WTC11 (cell line): ENCODE data around the gene FAM13B. TPM values are rescaled to one million over a fixed set of nuclear protein-coding genes. Genes with fewer than 3 reads are reported as not detected.

Experiments
- ATAC-seq: fragments of 200-7000 bp; cut with Tn5 transposase; 2 replicates; pipeline ENCODE4 v1.10.0; 2021; ENCODE audit warnings: mild to moderate bottlenecking, moderate library complexity
- CTCF ChIA-PET: fragments of 300-600 bp; sonication (Branson Sonifier 250); formaldehyde crosslinking; loops from one replicate; lab custom pipeline; 2021; ENCODE audit warnings: antibody characterized with exemption; lab: Charles Lee
- POLR2A ChIA-PET: fragments of 350-600 bp; sonication (Branson Sonifier 250); formaldehyde crosslinking; loops from one replicate; lab custom pipeline; 2021; ENCODE audit warnings: antibody characterized with exemption; lab: Charles Lee
- DNase-seq: peaks from one replicate; pipeline ENCODE4 v3.0.0; 2021; ENCODE audit warnings: low spot score
- H3K27ac Mint-ChIP-seq: 2 replicates; pipeline ENCODE4 v1.8.0; 2021; ENCODE audit warnings: mixed read lengths
- H3K27me3 Mint-ChIP-seq: 2 replicates; pipeline ENCODE4 v1.8.0; 2021; ENCODE audit warnings: low read depth, mild to moderate bottlenecking, moderate library complexity, mixed read lengths
- H3K36me3 Mint-ChIP-seq: 2 replicates; pipeline ENCODE4 v1.8.0; 2021; ENCODE audit warnings: mixed read lengths
- H3K4me1 Mint-ChIP-seq: 2 replicates; pipeline ENCODE4 v1.8.0; 2022; ENCODE audit warnings: mixed read lengths
- H3K4me3 Mint-ChIP-seq: 2 replicates; pipeline ENCODE4 v1.8.0; 2021; ENCODE audit warnings: mild to moderate bottlenecking, moderate library complexity, mixed read lengths
- H3K9me3 Mint-ChIP-seq: 2 replicates; pipeline ENCODE4 v1.8.0; 2021; ENCODE audit warnings: mixed read lengths
- ATF1 ChIP-seq: sonication (generic); formaldehyde crosslinking; IDR thresholded peaks from 2 replicates; pipeline ENCODE4 v1.8.1; 2023; ENCODE audit warnings: mild to moderate bottlenecking, moderate library complexity, missing genetic modification reagents
- CREB1 ChIP-seq: sonication (generic); formaldehyde crosslinking; IDR thresholded peaks from 2 replicates; pipeline ENCODE4 v1.8.0; 2023; ENCODE audit warnings: mild to moderate bottlenecking, missing genetic modification reagents
- CREM ChIP-seq: sonication (generic); formaldehyde crosslinking; IDR thresholded peaks from 2 replicates; pipeline ENCODE4 v1.8.1; 2022; ENCODE audit warnings: mild to moderate bottlenecking, missing genetic modification reagents, moderate library complexity
- CTCF ChIP-seq: fragments of 200-600 bp; IDR thresholded peaks from 2 replicates; pipeline ENCODE4 v1.8.0; 2022; ENCODE audit warnings: antibody characterized with exemption
- ERG ChIP-seq: fragments of 250-450 bp; sonication (Bioruptor Pico); IDR thresholded peaks from 2 replicates; pipeline ENCODE4 v1.8.0; 2021; ENCODE audit warnings: mild to moderate bottlenecking
- ESRRA ChIP-seq: sonication (generic); formaldehyde crosslinking; IDR thresholded peaks from 2 replicates; pipeline ENCODE4 v1.8.1; 2022; ENCODE audit warnings: mild to moderate bottlenecking, missing genetic modification reagents, borderline replicate concordance
- FOXJ3 ChIP-seq: sonication (generic); formaldehyde crosslinking; IDR thresholded peaks from 2 replicates; pipeline ENCODE4 v1.9.0; 2021; ENCODE audit warnings: missing genetic modification reagents, mild to moderate bottlenecking, borderline replicate concordance
- FOXK1 ChIP-seq: sonication (generic); formaldehyde crosslinking; IDR thresholded peaks from 2 replicates; pipeline ENCODE4 v1.8.0; 2022; ENCODE audit warnings: mild to moderate bottlenecking, moderate library complexity, missing genetic modification reagents
- FOXP1 ChIP-seq: sonication (generic); formaldehyde crosslinking; IDR thresholded peaks from 2 replicates; pipeline ENCODE4 v1.8.0; 2022; ENCODE audit warnings: missing genetic modification reagents, mild to moderate bottlenecking, moderate library complexity, borderline replicate concordance
- GRHL2 ChIP-seq: fragments of 250-450 bp; sonication (Bioruptor Pico); IDR thresholded peaks from 2 replicates; pipeline ENCODE4 v1.8.0; 2022; ENCODE audit warnings: mild to moderate bottlenecking, moderate library complexity; ENCODE audit not compliant: insufficient replicate concordance, severe bottlenecking
- HMGA2 ChIP-seq: fragments of 250-450 bp; sonication (Bioruptor Pico); IDR thresholded peaks from 2 replicates; pipeline ENCODE4 v1.4.0; 2021; ENCODE audit warnings: mild to moderate bottlenecking, moderate library complexity
- HMGXB4 ChIP-seq: sonication (generic); formaldehyde crosslinking; IDR thresholded peaks from 2 replicates; pipeline ENCODE4 v1.8.1; 2023; ENCODE audit warnings: mild to moderate bottlenecking, moderate library complexity, missing genetic modification reagents
- MAX ChIP-seq: sonication (generic); formaldehyde crosslinking; IDR thresholded peaks from 2 replicates; pipeline ENCODE4 v1.8.0; 2022; ENCODE audit warnings: mild to moderate bottlenecking, missing genetic modification reagents
- MYBL2 ChIP-seq: sonication (generic); formaldehyde crosslinking; IDR thresholded peaks from 2 replicates; pipeline ENCODE4 v1.8.1; 2023; ENCODE audit warnings: mild to moderate bottlenecking, moderate library complexity, missing genetic modification reagents
- NFE2L1 ChIP-seq: sonication (generic); formaldehyde crosslinking; IDR thresholded peaks from 2 replicates; pipeline ENCODE4 v1.8.1; 2023; ENCODE audit warnings: missing genetic modification reagents
- NR2C2 ChIP-seq: sonication (generic); formaldehyde crosslinking; IDR thresholded peaks from 2 replicates; pipeline ENCODE4 v1.8.0; 2022; ENCODE audit warnings: mild to moderate bottlenecking, missing genetic modification reagents
- RELA ChIP-seq: sonication (generic); formaldehyde crosslinking; IDR thresholded peaks from 2 replicates; pipeline ENCODE4 v1.8.1; 2022; ENCODE audit warnings: missing genetic modification reagents, mild to moderate bottlenecking, borderline replicate concordance
- SMAD3 ChIP-seq: sonication (generic); formaldehyde crosslinking; IDR thresholded peaks from 2 replicates; pipeline ENCODE4 v1.8.0; 2022; ENCODE audit warnings: missing genetic modification reagents, mild to moderate bottlenecking, borderline replicate concordance
- TEAD1 ChIP-seq: sonication (generic); formaldehyde crosslinking; IDR thresholded peaks from 2 replicates; pipeline ENCODE4 v1.8.0; 2022; ENCODE audit warnings: mild to moderate bottlenecking, missing genetic modification reagents
- USF2 ChIP-seq: sonication (generic); formaldehyde crosslinking; IDR thresholded peaks from 2 replicates; pipeline ENCODE4 v1.8.1; 2023; ENCODE audit warnings: mild to moderate bottlenecking, missing genetic modification reagents, moderate library complexity
- ZNF121 ChIP-seq: sonication (generic); formaldehyde crosslinking; IDR thresholded peaks from 2 replicates; pipeline ENCODE4 v1.8.0; 2023; ENCODE audit warnings: missing genetic modification reagents
- ZNF138 ChIP-seq: sonication (generic); formaldehyde crosslinking; conservative IDR thresholded peaks from 2 replicates; pipeline ENCODE4 v1.8.1; 2022; ENCODE audit warnings: mild to moderate bottlenecking, moderate library complexity, missing genetic modification reagents
- ZNF317 ChIP-seq: sonication (generic); formaldehyde crosslinking; IDR thresholded peaks from 2 replicates; pipeline ENCODE4 v1.8.1; 2023; ENCODE audit warnings: low read depth, mild to moderate bottlenecking, moderate library complexity, missing genetic modification reagents, borderline replicate concordance
- ZNF423 ChIP-seq: fragments of 250-450 bp; sonication (Bioruptor Pico); IDR thresholded peaks from 2 replicates; pipeline ENCODE4 v2.1.2; 2022; ENCODE audit warnings: mild to moderate bottlenecking, moderate library complexity
- ZNF532 ChIP-seq: fragments of 250-450 bp; sonication (Bioruptor Pico); IDR thresholded peaks from 2 replicates; pipeline ENCODE4 v1.9.0; 2021; ENCODE audit warnings: mild to moderate bottlenecking, borderline replicate concordance
- ZNF671 ChIP-seq: fragments of 250-450 bp; sonication (Bioruptor Pico); IDR thresholded peaks from 2 replicates; pipeline ENCODE4 v1.8.0; 2021; ENCODE audit warnings: mild to moderate bottlenecking
- total RNA-seq: library from RNA; stranded (reverse); gene quantifications from 3 replicates; pipeline ENCODE4 v1.2.3, GENCODE V29; 2021

FAM13B gene
- total RNA-seq, 1 experiment from 2014 or later, result 15.6 TPM

GRCh38 chr5:137896560-137896959 is 136.3 kb downstream of the FAM13B start:
- Mint-ChIP-seq H3K4me1 (no peaks in the 10 kb centered on the region), H3K36me3 (no peaks in the 10 kb centered on the region), H3K9me3 (no peaks in the 10 kb centered on the region)
- no peak for DNase-seq
- TF ChIP-seq ZNF532 (CRISPR knock-in tag) (no peak), MYBL2 (no peak), NR2C2 (CRISPR knock-in tag) (no peak), ZNF138 (CRISPR knock-in tag) (no peak), TEAD1 (CRISPR knock-in tag) (no peak), GRHL2 (CRISPR knock-in tag) (no peak), HMGA2 (CRISPR knock-in tag) (no peak), FOXK1 (CRISPR knock-in tag) (no peak), NFE2L1 (CRISPR knock-in tag) (no peak), CREM (no peak), RELA (no peak), ZNF317 (CRISPR knock-in tag) (no peak), CTCF (no peak), ESRRA (CRISPR knock-in tag) (no peak)
- TF ChIP-seq, all 79 proteins: peak for 0
- ATAC-seq, result no peak
- Mint-ChIP-seq H3K4me3 (no peak overlapping the region), H3K27me3 (no peaks in the 10 kb centered on the region), H3K27ac (no peak overlapping the region)
- POLR2A ChIA-PET, result no interaction called here
- CTCF ChIA-PET, result interaction anchor here (0.5 to 1.4 kb wide), 2 partner anchors 74 to 161 kb away, joined by 3 to 4 read pairs; no protein-coding TSS in a partner anchor

GRCh38 chr5:137894586-137894985 is 138.3 kb downstream of the FAM13B start:
- Mint-ChIP-seq H3K27ac (no peak overlapping the region), H3K36me3 (no peaks in the 10 kb centered on the region), H3K9me3 (0 out of 2 replicates have a peak, but pooled peaks cover 2% of the 10 kb centered on the region), H3K27me3 (no peaks in the 10 kb centered on the region), H3K4me3 (no peak overlapping the region), H3K4me1 (peaks cover 6% of the 10 kb centered on the region)
- no peak for DNase-seq
- ChIA-PET POLR2A (interaction anchor here (0.6 kb wide), 1 partner anchor 184 kb away, joined by 4 read pairs; no protein-coding TSS in a partner anchor), CTCF (interaction anchor here (0.6 kb wide), 1 partner anchor 184 kb away, joined by 3 read pairs; no protein-coding TSS in a partner anchor)
- no peak for ATAC-seq
- TF ChIP-seq ATF1 (no peak), FOXK1 (CRISPR knock-in tag) (no peak), FOXJ3 (CRISPR knock-in tag) (no peak), CREM (no peak), ZNF423 (CRISPR knock-in tag) (no peak), FOXP1 (CRISPR knock-in tag) (no peak), ZNF671 (CRISPR knock-in tag) (no peak), MAX (CRISPR knock-in tag) (no peak), ZNF121 (no peak), ERG (CRISPR knock-in tag) (no peak), USF2 (no peak), HMGXB4 (CRISPR knock-in tag) (no peak), HMGA2 (CRISPR knock-in tag) (no peak), ESRRA (CRISPR knock-in tag) (no peak), CREB1 (CRISPR knock-in tag) (no peak), SMAD3 (CRISPR knock-in tag) (no peak)
